ENCODE measurements around the gene TNK1.

TNK1 gene

DNA sequence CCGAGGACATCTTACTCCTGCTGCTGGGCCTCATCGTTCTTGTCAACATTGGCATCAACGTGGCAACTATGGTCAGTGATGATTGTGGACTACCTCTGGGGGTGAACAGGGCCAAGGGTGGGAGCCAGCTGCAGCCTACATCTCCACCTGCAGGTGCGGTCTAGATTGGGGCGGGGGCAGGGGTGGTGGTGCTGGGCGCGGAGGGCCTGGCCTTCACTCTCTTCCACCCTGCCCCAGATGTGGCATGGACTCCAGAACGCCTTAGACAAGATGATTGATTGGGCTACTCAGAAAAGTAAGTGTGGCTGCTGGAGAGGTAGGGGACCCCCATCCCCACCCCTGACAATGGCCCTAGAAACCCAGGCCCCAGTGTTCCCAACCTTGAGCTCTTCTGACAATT, 44.9 kb downstream of the TNK1 start:
- H3K27ac ChIP-seq = no peak overlapping the region
- TF ChIP-seq ZFX (IDR thresholded peaks at IDR 0.05) = no peak
- TF ChIP-seq, protein P1, sequence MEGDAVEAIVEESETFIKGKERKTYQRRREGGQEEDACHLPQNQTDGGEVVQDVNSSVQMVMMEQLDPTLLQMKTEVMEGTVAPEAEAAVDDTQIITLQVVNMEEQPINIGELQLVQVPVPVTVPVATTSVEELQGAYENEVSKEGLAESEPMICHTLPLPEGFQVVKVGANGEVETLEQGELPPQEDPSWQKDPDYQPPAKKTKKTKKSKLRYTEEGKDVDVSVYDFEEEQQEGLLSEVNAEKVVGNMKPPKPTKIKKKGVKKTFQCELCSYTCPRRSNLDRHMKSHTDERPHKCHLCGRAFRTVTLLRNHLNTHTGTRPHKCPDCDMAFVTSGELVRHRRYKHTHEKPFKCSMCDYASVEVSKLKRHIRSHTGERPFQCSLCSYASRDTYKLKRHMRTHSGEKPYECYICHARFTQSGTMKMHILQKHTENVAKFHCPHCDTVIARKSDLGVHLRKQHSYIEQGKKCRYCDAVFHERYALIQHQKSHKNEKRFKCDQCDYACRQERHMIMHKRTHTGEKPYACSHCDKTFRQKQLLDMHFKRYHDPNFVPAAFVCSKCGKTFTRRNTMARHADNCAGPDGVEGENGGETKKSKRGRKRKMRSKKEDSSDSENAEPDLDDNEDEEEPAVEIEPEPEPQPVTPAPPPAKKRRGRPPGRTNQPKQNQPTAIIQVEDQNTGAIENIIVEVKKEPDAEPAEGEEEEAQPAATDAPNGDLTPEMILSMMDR (conservative IDR thresholded peaks at IDR 0.05) = no peak

DNA sequence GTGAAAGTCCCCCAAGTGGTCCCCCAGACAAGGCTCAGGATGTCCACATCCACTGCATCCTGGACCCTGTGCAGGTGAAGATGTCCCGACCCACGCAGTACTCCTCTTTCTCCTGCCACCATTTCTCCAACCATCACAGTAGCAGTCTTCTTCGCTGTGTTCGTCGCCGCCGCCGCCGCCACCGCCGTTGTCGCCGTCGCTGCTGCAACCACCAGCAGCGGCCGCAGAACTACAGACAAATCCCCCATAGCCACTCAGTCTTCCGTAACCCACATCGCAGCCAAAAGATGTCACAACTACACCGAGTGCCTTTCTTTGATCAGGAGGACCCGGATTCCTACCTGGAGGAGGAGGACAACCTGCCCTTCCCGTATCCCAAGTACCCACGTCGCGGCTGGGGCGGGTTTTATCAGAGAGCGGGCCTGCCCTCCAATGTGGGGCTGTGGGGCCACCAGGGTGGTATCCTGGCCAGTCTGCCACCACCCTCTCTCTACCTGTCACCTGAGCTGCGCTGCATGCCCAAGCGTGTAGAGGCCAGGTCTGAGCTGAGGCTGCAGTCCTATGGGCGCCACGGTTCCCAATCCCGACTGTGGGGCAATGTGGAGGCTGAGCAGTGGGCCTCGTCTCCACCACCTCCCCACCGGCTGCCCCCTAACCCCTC, 45.4 kb downstream of the TNK1 start:
- no peak overlapping the region for H3K27ac ChIP-seq
- TF ChIP-seq ZFX (IDR thresholded peaks at IDR 0.05) = no peak
- TF ChIP-seq, protein P1 (conservative IDR thresholded peaks at IDR 0.05) = no peak

DNA sequence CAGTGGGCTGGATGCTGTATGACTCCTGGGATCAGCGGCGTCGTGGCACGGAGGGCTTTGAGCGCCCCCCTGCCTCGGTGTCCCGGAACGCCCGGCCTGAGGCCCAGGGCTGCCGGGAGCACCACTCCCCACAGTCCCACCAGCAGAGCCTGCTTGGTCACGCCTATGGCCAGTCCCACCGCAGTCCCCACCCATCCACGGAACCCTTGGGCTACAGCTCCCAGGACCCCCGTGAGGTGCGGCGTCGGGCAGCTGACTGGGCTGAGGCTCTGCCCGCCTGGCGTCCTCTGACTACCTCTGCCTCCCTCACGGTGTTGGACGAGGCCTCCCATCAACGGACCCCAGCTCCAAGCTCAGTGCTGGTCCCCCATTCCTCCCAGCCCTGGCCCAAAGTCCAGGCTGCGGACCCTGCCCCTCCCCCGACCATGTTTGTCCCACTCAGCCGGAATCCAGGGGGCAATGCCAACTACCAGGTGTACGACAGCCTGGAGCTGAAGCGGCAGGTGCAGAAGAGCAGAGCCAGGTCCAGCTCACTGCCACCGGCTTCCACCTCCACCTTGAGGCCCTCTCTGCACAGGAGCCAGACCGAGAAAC, 46.1 kb downstream of the TNK1 start:
- no peak overlapping the region for H3K27ac ChIP-seq
- no peak for TF ChIP-seq ZFX (IDR thresholded peaks at IDR 0.05)
- TF ChIP-seq, protein P1 (conservative IDR thresholded peaks at IDR 0.05) = no peak

DNA sequence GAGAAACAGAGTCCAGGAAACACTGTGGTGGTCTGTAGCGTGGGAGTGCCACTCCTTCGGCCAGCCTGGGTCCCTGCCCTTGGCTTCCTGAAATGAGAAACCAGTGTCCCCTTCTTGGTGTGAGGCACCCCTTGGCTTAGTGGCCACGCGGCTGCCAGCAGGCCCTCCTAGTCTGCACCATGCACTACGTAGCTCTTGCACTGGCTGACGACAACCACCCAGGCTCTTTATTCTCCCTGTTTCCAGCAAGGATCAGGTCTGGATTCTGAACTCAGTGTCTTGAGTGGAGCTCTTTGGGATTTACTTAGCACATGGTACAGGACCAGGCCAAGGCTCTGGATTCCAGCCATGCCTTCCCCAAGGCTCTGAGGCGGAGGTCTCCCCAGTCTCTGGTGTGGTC, 46.7 kb downstream of the TNK1 start:
- TF ChIP-seq, protein P1 (conservative IDR thresholded peaks at IDR 0.05) = no peak
- no peak for TF ChIP-seq ZFX (IDR thresholded peaks at IDR 0.05)
- H3K27ac ChIP-seq = no peak overlapping the region

DNA sequence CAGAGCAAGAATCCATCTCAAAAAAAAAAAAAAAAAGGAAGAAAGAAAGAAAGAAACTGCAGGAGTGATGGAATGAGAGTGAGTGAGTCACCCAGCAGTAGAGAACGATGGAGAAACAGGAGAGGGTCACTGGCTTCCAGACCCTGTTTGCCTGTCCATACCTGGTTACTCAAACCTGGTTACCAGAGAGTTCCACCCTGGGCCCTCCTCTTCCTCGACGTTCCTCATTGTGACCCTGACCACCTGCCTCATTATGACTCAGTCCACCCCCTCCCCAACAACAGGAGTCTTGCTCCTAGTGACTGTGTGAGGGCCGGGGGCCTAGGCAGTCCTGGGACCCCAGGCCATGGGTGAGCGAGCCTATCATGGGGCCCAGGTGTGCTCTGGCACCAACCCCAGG, 47.7 kb downstream of the TNK1 start, which contains the start of gene SPEM3:
Gene SPEM3, plus strand, starts transcription at position 301 of the 400 bp plus-strand sequence. Its CDS starts 46 bp downstream, at position 347.
- TF ChIP-seq, protein P1 (conservative IDR thresholded peaks at IDR 0.05) = no peak
- TF ChIP-seq ZFX (IDR thresholded peaks at IDR 0.05) = no peak
- no peak within 1 kb of the TSS for H3K27ac ChIP-seq

DNA sequence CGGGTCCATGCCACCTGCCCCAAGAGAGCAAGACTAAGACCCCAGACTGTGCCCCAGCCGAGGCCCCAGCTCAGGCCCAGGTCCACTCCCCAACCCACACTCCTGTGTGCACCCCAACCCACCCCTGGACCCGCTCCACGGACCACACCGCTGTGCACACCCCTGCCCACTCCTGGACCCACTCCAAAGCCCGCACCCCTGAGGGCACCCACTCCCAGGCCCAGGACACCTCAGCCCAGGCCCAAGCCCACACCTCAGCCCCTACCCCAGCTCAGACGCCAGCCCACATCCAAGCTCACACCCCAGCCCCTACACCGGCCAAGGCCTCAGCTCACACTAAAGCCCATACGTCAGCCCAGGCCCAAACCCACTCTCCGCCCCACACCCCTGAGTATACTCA, 48.8 kb downstream of the TNK1 start:
- no peak for TF ChIP-seq ZFX (IDR thresholded peaks at IDR 0.05)
- TF ChIP-seq, protein P1 (conservative IDR thresholded peaks at IDR 0.05) = no peak
- H3K27ac ChIP-seq = no peak overlapping the region

DNA sequence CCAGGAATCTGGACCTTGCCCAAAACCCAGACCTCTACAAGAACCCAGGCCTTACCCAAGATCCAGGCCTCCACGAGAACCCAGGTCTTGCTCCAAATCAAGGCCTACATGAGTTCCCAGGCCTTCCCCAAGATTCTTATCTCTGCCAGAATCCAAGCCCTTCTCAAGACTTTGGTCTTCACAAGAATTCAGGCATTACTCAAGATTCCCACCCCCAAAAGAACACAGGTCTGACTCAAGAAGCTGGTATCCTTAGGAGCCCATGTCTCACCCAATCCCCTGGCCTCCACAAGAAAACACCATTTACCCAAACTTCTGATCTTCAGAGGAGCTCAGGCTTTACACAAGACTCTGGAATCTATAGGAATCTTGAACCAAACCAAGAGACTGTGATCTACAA, 50.3 kb downstream of the TNK1 start:
- no peak for TF ChIP-seq ZFX (IDR thresholded peaks at IDR 0.05)
- TF ChIP-seq, protein P1 (conservative IDR thresholded peaks at IDR 0.05) = no peak

More for the DNA sequence above, 50.3 kb downstream of the TNK1 start:
- no peak overlapping the region for H3K27ac ChIP-seq

All from C4-2B (cell line).